NCI-H774 (cell line): ENCODE results near the gene ZBTB20.

ENCODE experiments used
- DNase-seq: peaks from one replicate; lab custom pipeline; 2025; lab: John Stamatoyannopoulos, UW

Gene ZBTB20

DNA sequence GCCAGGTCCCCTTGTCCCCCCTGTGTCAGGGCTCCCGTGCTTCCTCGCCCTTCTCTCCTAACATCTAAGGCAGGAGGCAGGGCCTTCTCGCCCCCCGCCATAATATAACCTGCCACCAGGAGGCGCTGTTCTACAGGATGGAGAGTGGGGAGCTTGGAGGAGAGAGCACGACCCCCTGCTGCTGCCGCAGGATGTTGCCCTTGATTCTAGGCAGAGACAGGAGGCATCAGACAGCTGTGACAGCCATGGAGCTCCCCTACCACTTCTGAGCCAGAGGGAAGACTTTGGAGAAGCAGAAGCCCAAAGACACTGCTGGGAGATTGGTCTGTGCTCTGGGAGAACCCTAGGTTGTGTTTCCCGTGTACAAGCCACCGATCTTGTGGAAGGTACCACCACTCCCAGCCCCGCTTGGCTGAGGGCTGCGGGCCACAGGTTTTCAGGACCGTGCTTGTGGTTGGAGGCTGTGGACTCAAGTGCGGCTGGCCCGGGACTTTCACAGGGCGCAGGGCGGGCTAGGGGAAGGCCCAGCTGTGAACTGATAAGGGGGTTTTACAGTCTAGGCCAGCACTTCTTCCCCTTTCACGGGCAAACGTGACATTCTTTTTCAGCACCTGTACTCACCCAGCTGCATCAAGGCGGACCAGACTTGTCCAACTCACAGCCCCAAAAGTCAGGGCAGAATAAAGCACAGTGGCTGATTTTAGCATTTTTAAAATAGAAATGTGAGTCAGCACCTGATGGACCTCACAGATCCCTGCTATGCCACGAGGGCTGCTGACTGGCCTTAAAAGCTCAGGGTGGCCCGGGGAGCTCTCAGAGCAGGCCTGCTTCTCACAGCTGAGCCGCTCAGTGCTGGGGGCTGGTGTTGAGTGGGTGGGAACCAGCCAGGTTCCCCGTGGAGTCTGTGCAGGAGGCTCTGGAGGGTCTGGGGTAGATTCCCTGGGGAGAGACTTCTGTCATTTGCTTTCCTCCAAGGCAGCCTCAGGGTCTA, 855.9 kb downstream of the ZBTB20 start:
- DNase-seq, result peak; percentile 16

DNA sequence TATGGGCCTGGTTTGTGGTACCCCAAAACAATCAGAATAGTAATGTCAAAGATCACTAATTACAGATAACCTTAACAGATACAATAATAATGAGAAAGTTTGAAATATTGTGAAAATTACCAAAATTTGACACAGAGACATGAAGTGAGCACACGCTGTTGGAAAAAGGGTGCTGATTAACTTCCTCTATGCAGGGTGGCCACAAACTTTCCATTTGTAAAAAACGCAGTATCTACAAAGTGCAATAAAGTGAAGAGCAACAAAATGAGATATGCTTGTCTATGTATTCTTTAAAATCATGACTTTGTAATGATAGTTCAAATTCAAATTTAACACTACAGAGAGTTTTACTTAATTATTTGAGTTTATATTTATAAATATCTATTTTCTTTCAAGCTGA, 860.8 kb downstream of the ZBTB20 start:
- no peak for DNase-seq

DNA sequence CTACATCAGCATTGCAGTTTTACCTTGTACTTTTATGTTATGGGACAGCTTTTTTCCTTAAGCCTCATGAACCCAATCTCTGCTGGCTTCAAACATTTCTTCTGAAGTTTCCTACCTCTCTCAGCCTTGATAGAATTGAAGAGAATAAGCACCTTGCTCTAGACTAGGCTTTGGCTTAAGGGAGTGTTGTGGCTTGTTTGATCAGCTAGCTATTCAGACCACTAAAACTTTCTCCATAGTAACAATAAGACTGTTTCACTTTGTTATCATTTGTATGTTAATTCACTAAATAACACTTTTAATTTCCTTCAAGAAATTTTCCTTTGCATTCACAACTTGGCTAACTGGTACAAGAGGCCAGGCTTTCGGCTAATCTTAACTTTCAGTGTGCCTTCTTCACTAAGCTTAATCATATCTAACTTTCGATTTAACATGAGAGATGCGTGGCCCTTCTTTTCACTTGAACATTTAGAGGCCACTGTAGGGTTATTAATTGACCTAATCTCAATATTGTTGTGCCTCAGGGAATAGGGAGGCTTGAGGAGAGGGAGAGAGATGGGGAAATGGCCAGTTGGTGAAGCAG, 861.3 kb downstream of the ZBTB20 start:
- no peak for DNase-seq

DNA sequence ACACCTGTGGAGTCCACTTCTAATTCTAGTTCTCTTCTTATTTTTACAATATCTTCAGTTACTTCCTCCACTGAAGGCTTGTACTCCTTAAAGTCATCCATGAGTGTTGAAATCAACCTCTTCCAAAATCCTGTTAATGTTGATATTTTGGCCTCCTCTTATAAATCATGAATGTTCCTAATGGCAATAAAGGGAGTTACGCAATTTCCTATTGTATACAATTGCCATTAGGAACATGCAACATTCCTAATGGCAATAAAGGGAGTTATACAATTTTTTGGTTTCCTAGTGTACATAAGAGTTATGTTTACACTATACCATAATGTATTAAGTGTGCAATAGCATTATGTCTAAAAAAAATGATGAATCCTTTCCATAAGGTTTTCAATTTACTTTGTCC, 862.4 kb downstream of the ZBTB20 start:
- no peak for DNase-seq
